ENCODE data around the gene CNOT9.
"Not testable (repeated sequence)": the region's sequence is repeated elsewhere in the genome, so short reads cannot be mapped to it uniquely, and the experiment has no call there.

The CNOT9 gene

GRCh38 chr2:218554225-218554624 is 14.4 kb upstream of the CNOT9 start:
- H3K9me3 ChIP-seq (ENCODE audit: control insufficient read depth, low read length); H3K4me3 ChIP-seq (ENCODE audit: insufficient read depth, low read depth, low read length); H3K27me3 ChIP-seq (ENCODE audit: control insufficient read depth, insufficient read depth, low read length, poor library complexity, severe bottlenecking); H3K4me1 ChIP-seq (ENCODE audit: control insufficient read depth, insufficient read depth, low read length); H3K27ac ChIP-seq (ENCODE audit: insufficient read depth, low read depth, low read length, poor library complexity, severe bottlenecking): not testable (repeated sequence)
- WGBS, 2 experiments = 89 to 98% methylated on average over 2 to 3 of the region's 3 CpGs
- peaks cover 40% of the 10 kb centered on the region for H3K36me3 ChIP-seq (ENCODE audit: control insufficient read depth, insufficient read depth, low read length)

- no peak overlapping the region for H3K27ac ChIP-seq (ENCODE audit: insufficient read depth, low read depth, low read length, poor library complexity, severe bottlenecking)
- 25 to 39% methylated on average over 3 to 4 of the region's 4 CpGs for WGBS, 2 experiments
- H3K4me1 ChIP-seq (ENCODE audit: control insufficient read depth, insufficient read depth, low read length) = no peaks in the 10 kb centered on the region
- H3K4me3 ChIP-seq (ENCODE audit: insufficient read depth, low read depth, low read length) = no peak overlapping the region
- H3K36me3 ChIP-seq (ENCODE audit: control insufficient read depth, insufficient read depth, low read length) = peaks cover 42% of the 10 kb centered on the region
- H3K9me3 ChIP-seq (ENCODE audit: control insufficient read depth, low read length) = no peaks in the 10 kb centered on the region
- H3K27me3 ChIP-seq (ENCODE audit: control insufficient read depth, insufficient read depth, low read length, poor library complexity, severe bottlenecking) = no peaks in the 10 kb centered on the region
Observed at GRCh38 chr2:218555527-218555926, 13.1 kb upstream of the CNOT9 start.

DNA sequence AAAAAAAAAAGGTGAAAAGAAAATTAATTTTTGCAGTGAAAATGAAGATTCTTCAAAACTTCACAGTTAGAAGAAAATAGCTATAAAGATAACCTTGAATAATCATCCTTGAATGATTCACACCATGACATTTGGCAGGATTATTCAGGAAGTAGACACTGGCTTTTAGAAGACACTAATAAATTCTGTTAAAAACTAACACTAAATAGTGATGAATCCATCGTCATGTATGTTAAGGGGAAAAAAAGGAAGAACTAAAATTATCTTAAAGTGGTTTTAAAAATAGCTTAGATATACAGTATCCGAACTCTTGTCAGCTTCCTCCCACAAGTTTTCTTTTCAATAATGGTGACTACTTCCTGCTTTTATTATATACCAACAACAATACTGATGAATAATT is 10.7 kb upstream of the CNOT9 start:
- WGBS, 2 experiments = 92% methylated on average over 2 of the region's 2 CpGs; no CpG with 5 or more reads in 1 of the 2 experiments
- H3K36me3 ChIP-seq (ENCODE audit: control insufficient read depth, insufficient read depth, low read length) = peaks cover 33% of the 10 kb centered on the region

DNA sequence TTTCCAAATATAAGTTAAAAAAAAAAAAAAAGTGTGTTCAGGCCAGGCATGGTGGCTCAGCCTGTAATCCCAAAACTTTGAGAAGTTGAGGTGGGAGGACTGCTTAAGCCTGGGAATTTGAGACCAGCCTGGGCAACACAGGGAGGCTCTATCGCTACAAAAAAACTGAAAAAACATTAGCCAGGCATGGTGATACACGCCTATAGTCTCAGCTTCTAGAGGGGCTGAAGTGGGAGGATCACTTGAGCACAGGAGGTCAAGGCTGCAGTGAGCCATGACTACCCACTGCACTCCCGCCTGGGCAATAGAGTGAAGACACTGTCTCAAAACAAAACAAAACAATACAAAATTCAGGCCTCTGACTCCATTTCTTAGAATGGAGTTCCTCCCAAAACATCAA is 9.7 kb upstream of the CNOT9 start:
- peaks cover 27% of the 10 kb centered on the region for H3K36me3 ChIP-seq (ENCODE audit: control insufficient read depth, insufficient read depth, low read length)
- no peak overlapping the region for H3K27ac ChIP-seq (ENCODE audit: insufficient read depth, low read depth, low read length, poor library complexity, severe bottlenecking)
- no peaks in the 10 kb centered on the region for H3K27me3 ChIP-seq (ENCODE audit: control insufficient read depth, insufficient read depth, low read length, poor library complexity, severe bottlenecking)
- H3K4me1 ChIP-seq (ENCODE audit: control insufficient read depth, insufficient read depth, low read length) = no peaks in the 10 kb centered on the region
- no peaks in the 10 kb centered on the region for H3K9me3 ChIP-seq (ENCODE audit: control insufficient read depth, low read length)
- WGBS, 2 experiments = 93 to 97% methylated on average over 3 of the region's 3 CpGs
- H3K4me3 ChIP-seq (ENCODE audit: insufficient read depth, low read depth, low read length) = no peak overlapping the region

More for the DNA sequence above, 10.7 kb upstream of the CNOT9 start:
- Histone ChIP-seq H3K27me3 (ENCODE audit: control insufficient read depth, insufficient read depth, low read length, poor library complexity, severe bottlenecking) (no peaks in the 10 kb centered on the region), H3K9me3 (ENCODE audit: control insufficient read depth, low read length) (no peaks in the 10 kb centered on the region), H3K27ac (ENCODE audit: insufficient read depth, low read depth, low read length, poor library complexity, severe bottlenecking) (no peak overlapping the region), H3K4me3 (ENCODE audit: insufficient read depth, low read depth, low read length) (no peak overlapping the region), H3K4me1 (ENCODE audit: control insufficient read depth, insufficient read depth, low read length) (no peaks in the 10 kb centered on the region)

DNA sequence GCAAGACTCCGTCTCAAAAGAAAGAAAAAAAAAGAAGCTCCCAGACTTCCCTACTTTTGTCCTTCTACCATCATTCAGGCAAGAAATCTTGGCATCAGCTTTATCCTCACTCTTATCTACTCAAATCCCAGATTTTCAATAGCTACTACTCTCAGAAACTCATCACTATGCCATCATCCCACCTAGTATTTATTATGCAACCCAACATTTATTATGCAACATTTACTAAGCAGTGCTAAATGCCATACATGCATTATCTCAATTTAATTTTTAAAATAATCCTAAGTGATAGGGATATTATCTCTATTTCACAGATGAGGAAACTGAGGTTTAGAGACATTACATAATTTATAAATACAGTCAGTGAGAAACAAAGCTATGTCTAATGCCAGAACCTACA is 4.6 kb upstream of the CNOT9 start:
- Histone ChIP-seq H3K36me3 (ENCODE audit: control insufficient read depth, insufficient read depth, low read length) (peaks cover 13% of the 10 kb centered on the region), H3K4me3 (ENCODE audit: insufficient read depth, low read depth, low read length) (no peak overlapping the region), H3K27ac (ENCODE audit: insufficient read depth, low read depth, low read length, poor library complexity, severe bottlenecking) (no peak overlapping the region), H3K9me3 (ENCODE audit: control insufficient read depth, low read length) (no peaks in the 10 kb centered on the region), H3K4me1 (ENCODE audit: control insufficient read depth, insufficient read depth, low read length) (peaks cover 12% of the 10 kb centered on the region), H3K27me3 (ENCODE audit: control insufficient read depth, insufficient read depth, low read length, poor library complexity, severe bottlenecking) (no peaks in the 10 kb centered on the region)
- WGBS, 2 experiments = 96 to 97% methylated on average over 1 of the region's 1 CpG

- no peak overlapping the region for H3K4me3 ChIP-seq (ENCODE audit: insufficient read depth, low read depth, low read length)
- WGBS, 2 experiments = 100% methylated on average over 1 of the region's 1 CpG
- H3K4me1 ChIP-seq (ENCODE audit: control insufficient read depth, insufficient read depth, low read length) = peaks cover 18% of the 10 kb centered on the region
- H3K36me3 ChIP-seq (ENCODE audit: control insufficient read depth, insufficient read depth, low read length) = peaks cover 6% of the 10 kb centered on the region
- no peak overlapping the region for H3K27ac ChIP-seq (ENCODE audit: insufficient read depth, low read depth, low read length, poor library complexity, severe bottlenecking)
- H3K9me3 ChIP-seq (ENCODE audit: control insufficient read depth, low read length) = no peaks in the 10 kb centered on the region
- no peaks in the 10 kb centered on the region for H3K27me3 ChIP-seq (ENCODE audit: control insufficient read depth, insufficient read depth, low read length, poor library complexity, severe bottlenecking)
Observed at GRCh38 chr2:218566296-218566695, 2.3 kb upstream of the CNOT9 start.

DNA sequence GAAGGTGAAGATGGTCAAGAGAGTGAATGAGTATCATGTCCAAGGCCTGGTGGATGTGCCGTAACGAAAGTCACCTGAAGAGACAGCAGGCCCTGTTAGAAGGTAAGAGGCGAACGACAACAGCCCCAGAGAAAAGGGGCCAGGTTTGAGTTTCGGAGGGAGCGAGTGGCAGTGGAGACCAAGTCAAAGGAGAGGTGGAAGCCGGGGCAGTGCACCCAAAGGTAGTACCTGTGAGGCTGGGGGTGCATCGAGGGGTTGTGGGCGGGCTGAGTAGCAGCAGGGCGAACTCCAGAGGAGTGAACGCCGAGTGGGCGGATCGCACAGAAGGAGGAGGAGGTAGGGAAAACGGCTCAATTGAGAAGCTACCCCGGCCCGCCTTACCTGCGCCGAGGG is 846 bp upstream of the CNOT9 start:
- Histone ChIP-seq H3K4me3 (ENCODE audit: insufficient read depth, low read depth, low read length) (peak overlapping the region; percentile 93), H3K36me3 (ENCODE audit: control insufficient read depth, insufficient read depth, low read length) (no peaks in the 10 kb centered on the region), H3K9me3 (ENCODE audit: control insufficient read depth, low read length) (no peaks in the 10 kb centered on the region), H3K4me1 (ENCODE audit: control insufficient read depth, insufficient read depth, low read length) (peaks cover 18% of the 10 kb centered on the region), H3K27ac (ENCODE audit: insufficient read depth, low read depth, low read length, poor library complexity, severe bottlenecking) (peak overlapping the region; percentile 74), H3K27me3 (ENCODE audit: control insufficient read depth, insufficient read depth, low read length, poor library complexity, severe bottlenecking) (no peaks in the 10 kb centered on the region)
- WGBS, 2 experiments = 1 to 2% methylated on average over 19 of the region's 19 CpGs

- Histone ChIP-seq H3K36me3 (ENCODE audit: control insufficient read depth, insufficient read depth, low read length) (peaks cover under 1% of the 10 kb centered on the region), H3K4me3 (ENCODE audit: insufficient read depth, low read depth, low read length) (peak overlapping the region; percentile 93), H3K4me1 (ENCODE audit: control insufficient read depth, insufficient read depth, low read length) (peaks cover 18% of the 10 kb centered on the region), H3K27ac (ENCODE audit: insufficient read depth, low read depth, low read length, poor library complexity, severe bottlenecking) (peak overlapping the region; percentile 99), H3K9me3 (ENCODE audit: control insufficient read depth, low read length) (no peaks in the 10 kb centered on the region), H3K27me3 (ENCODE audit: control insufficient read depth, insufficient read depth, low read length, poor library complexity, severe bottlenecking) (no peaks in the 10 kb centered on the region)
- 0% methylated on average over 31 of the region's 31 CpGs for WGBS, 2 experiments
Observed at GRCh38 chr2:218569038-218569431, 396 bp downstream of the CNOT9 start.

- H3K36me3 ChIP-seq (ENCODE audit: control insufficient read depth, insufficient read depth, low read length) = peaks cover 7% of the 10 kb centered on the region
- peak overlapping the region; percentile 93 for H3K4me3 ChIP-seq (ENCODE audit: insufficient read depth, low read depth, low read length)
- WGBS, 2 experiments = 2 to 10% methylated on average over 9 to 10 of the region's 10 CpGs
- H3K27me3 ChIP-seq (ENCODE audit: control insufficient read depth, insufficient read depth, low read length, poor library complexity, severe bottlenecking) = no peaks in the 10 kb centered on the region
- peaks cover 18% of the 10 kb centered on the region for H3K4me1 ChIP-seq (ENCODE audit: control insufficient read depth, insufficient read depth, low read length)
- H3K27ac ChIP-seq (ENCODE audit: insufficient read depth, low read depth, low read length, poor library complexity, severe bottlenecking) = peak overlapping the region; percentile 99
- H3K9me3 ChIP-seq (ENCODE audit: control insufficient read depth, low read length) = no peaks in the 10 kb centered on the region
Observed at GRCh38 chr2:218569661-218570500, 1.2 kb downstream of the CNOT9 start.

- no peaks in the 10 kb centered on the region for H3K9me3 ChIP-seq (ENCODE audit: control insufficient read depth, low read length)
- WGBS, 2 experiments = 77 to 89% methylated on average over 5 to 6 of the region's 6 CpGs
- H3K4me3 ChIP-seq (ENCODE audit: insufficient read depth, low read depth, low read length) = peak overlapping the region; percentile 93
- peaks cover 18% of the 10 kb centered on the region for H3K4me1 ChIP-seq (ENCODE audit: control insufficient read depth, insufficient read depth, low read length)
- H3K36me3 ChIP-seq (ENCODE audit: control insufficient read depth, insufficient read depth, low read length) = peaks cover 7% of the 10 kb centered on the region
- no peaks in the 10 kb centered on the region for H3K27me3 ChIP-seq (ENCODE audit: control insufficient read depth, insufficient read depth, low read length, poor library complexity, severe bottlenecking)
- no peak overlapping the region for H3K27ac ChIP-seq (ENCODE audit: insufficient read depth, low read depth, low read length, poor library complexity, severe bottlenecking)
Observed at GRCh38 chr2:218570850-218571249, 2.2 kb downstream of the CNOT9 start.
